ENCODE results near the gene PARD3.

GRCh38 chr10:34544400-34544799 lies 270.7 kb downstream of the PARD3 start:
- TF ChIP-seq CTCF (IDR thresholded peaks at IDR 0.05) (no peak), POLR2A (IDR thresholded peaks at IDR 0.05) (no peak)
